Skin of body (tissue), 2 donors: ENCODE measurements around the gene KPNA6. TPM values are rescaled to one million over a fixed set of nuclear protein-coding genes. Genes with fewer than 3 reads are reported as not detected.
"Not testable (repeated sequence)": the region's sequence is repeated elsewhere in the genome, so short reads cannot be mapped to it uniquely, and the experiment has no call there.

Experiments
- DNase-seq: peaks from one replicate; lab custom pipeline; 2025; lab: John Stamatoyannopoulos, UW
- total RNA-seq: library from RNA; depleted of rRNA; stranded (reverse); fragments of >200 nt; gene quantifications from one replicate; pipeline ENCODE4 v1.2.3, GENCODE V29; 2014

Gene KPNA6
- total RNA-seq, 1 donor from 2014 or later = 22.6 TPM

- DNase-seq = no peak
These were observed 7.5 kb upstream of the KPNA6 start for GRCh38 chr1:32100359-32100758.

GRCh38 chr1:32100807-32101708 is 6.8 kb upstream of the KPNA6 start:
- DNase-seq = no peak

- no peak for DNase-seq
These were observed 3.7 kb upstream of the KPNA6 start for GRCh38 chr1:32104127-32104526.

- DNase-seq = no peak
These were observed 2.5 kb upstream of the KPNA6 start for GRCh38 chr1:32105338-32105737.

GRCh38 chr1:32106663-32107275 is 1.1 kb upstream of the KPNA6 start:
- no peak for DNase-seq

- no peak for DNase-seq
These were observed 3.3 kb downstream of the KPNA6 start for GRCh38 chr1:32111040-32111623.

GRCh38 chr1:32111789-32112188 is 3.9 kb downstream of the KPNA6 start:
- DNase-seq = no peak

GRCh38 chr1:32112806-32113375 is 5.0 kb downstream of the KPNA6 start:
- DNase-seq = no peak

GRCh38 chr1:32113436-32113835 is 5.6 kb downstream of the KPNA6 start:
- not testable (repeated sequence) for DNase-seq

GRCh38 chr1:32114420-32114819 is 6.6 kb downstream of the KPNA6 start:
- no peak for DNase-seq

- no peak for DNase-seq
These were observed 7.6 kb downstream of the KPNA6 start for GRCh38 chr1:32115496-32115895.

GRCh38 chr1:32116531-32116930 is 8.7 kb downstream of the KPNA6 start:
- no peak for DNase-seq

GRCh38 chr1:32122151-32122550 is 14.3 kb downstream of the KPNA6 start:
- DNase-seq = no peak

GRCh38 chr1:32123361-32123760 is 15.5 kb downstream of the KPNA6 start:
- not testable (repeated sequence) for DNase-seq

GRCh38 chr1:32125313-32125712 is 17.5 kb downstream of the KPNA6 start:
- peak; percentile 17 for DNase-seq

GRCh38 chr1:32126770-32127169 is 18.9 kb downstream of the KPNA6 start:
- DNase-seq = no peak

GRCh38 chr1:32127409-32128198 is 19.7 kb downstream of the KPNA6 start:
- no peak for DNase-seq

GRCh38 chr1:32128479-32128878 is 20.6 kb downstream of the KPNA6 start:
- DNase-seq = no peak

GRCh38 chr1:32128964-32129363 is 21.1 kb downstream of the KPNA6 start:
- no peak for DNase-seq

- not testable (repeated sequence) for DNase-seq
These were observed 26.1 kb downstream of the KPNA6 start for GRCh38 chr1:32133950-32134280.

- no peak for DNase-seq
These were observed 29.3 kb downstream of the KPNA6 start for GRCh38 chr1:32137111-32137510.
